Thymus (tissue), 11 donors: ENCODE measurements around the gene ARHGEF17. TPM values are rescaled to one million over a fixed set of nuclear protein-coding genes. Genes with fewer than 3 reads are reported as not detected.

Source experiments
- DNase-seq, 9 donors: peaks; one replicate each; pipeline ENCODE4 v3.0.0-alpha.2; 2013; ENCODE audit warnings: low spot score in 9 of 9, low read depth in 6 of 9, missing footprints in 1 of 9
- H3K27ac ChIP-seq, 2 donors: one replicate each; pipeline ENCODE4 v1.5.1; 2013; ENCODE audit warnings: control low read depth in 1 of 2, low read depth in 1 of 2, low read length in 1 of 2, mild to moderate bottlenecking in 1 of 2, moderate library complexity in 1 of 2
- H3K27me3 ChIP-seq, 2 donors: one replicate each; pipeline ENCODE4 v1.5.1; 2013; ENCODE audit warnings: low read length in 1 of 2; ENCODE audit not compliant: control insufficient read depth in 2 of 2, insufficient read depth in 1 of 2
- H3K36me3 ChIP-seq, 2 donors: one replicate each; pipeline ENCODE4 v1.5.1; 2013; ENCODE audit warnings: low read length in 1 of 2, mild to moderate bottlenecking in 1 of 2, moderate library complexity in 1 of 2; ENCODE audit not compliant: control insufficient read depth in 2 of 2, insufficient read depth in 2 of 2
- H3K4me1 ChIP-seq, 2 donors: one replicate each; pipeline ENCODE4 v1.5.1; 2013; ENCODE audit warnings: low read length in 2 of 2; ENCODE audit not compliant: control insufficient read depth in 2 of 2, insufficient read depth in 2 of 2
- H3K4me3 ChIP-seq, 2 donors: one replicate each; pipeline ENCODE4 v1.5.1; 2013; ENCODE audit warnings: low read length in 2 of 2, control low read depth in 1 of 2, mild to moderate bottlenecking in 1 of 2
- H3K9me3 ChIP-seq, 2 donors: one replicate each; pipeline ENCODE4 v1.5.1; 2013; ENCODE audit warnings: low read length in 1 of 2, mild to moderate bottlenecking in 1 of 2; ENCODE audit not compliant: control insufficient read depth in 2 of 2, insufficient read depth in 1 of 2
- WGBS: extraction: QIAGEN DNeasy Blood & Tissue Kit; methylation state at CpG from one replicate; pipeline ENCODE4 v1.1.7; 2013; 5-methylcytosine and 5-hydroxymethylcytosine counted together
- polyA plus RNA-seq: library from polyadenylated mRNA; stranded (reverse); fragments of 200-250 nt; gene quantifications from one replicate; pipeline ENCODE4 v1.2.3, GENCODE V29; 2013
- total RNA-seq: library from RNA; stranded (reverse); fragments of 120-200 nt; gene quantifications from one replicate; pipeline ENCODE4 v1.2.4, GENCODE V29; 2013
- donor health status: healthy.

ARHGEF17 gene
- total and polyA plus RNA-seq, 2 donors, result 2.5 to 8.9 TPM

DNA sequence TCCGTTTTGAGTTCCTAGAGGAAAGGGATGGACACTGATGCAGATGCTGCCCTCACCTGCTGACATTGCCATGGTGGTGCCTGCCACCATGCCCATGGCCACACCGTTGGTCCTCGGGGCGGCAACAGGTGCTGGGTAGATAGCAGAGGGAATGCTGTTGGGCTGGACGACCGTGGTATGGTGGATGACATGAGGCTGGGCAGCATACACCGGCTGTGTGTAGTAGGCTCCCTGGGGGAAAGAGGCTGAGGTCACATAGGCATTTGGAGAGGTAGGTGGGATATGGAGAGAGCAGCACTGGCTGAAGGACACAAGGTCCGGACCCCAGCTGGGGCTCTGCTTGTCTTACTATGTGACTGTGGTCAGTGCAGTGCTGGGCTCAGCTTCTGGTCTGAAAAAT is 101.4 kb downstream of the ARHGEF17 start:
- Histone ChIP-seq H3K4me3 (no peak overlapping the region), H3K4me1 (no peaks in the 10 kb centered on the region), H3K36me3 (peaks cover 42 to 58% of the 10 kb centered on the region in 2 donors), H3K27me3 (no peaks in the 10 kb centered on the region), H3K9me3 (no peaks in the 10 kb centered on the region), H3K27ac (no peak overlapping the region)
- WGBS, result 97% methylated on average over 8 of the region's 8 CpGs
- no peak for DNase-seq

DNA sequence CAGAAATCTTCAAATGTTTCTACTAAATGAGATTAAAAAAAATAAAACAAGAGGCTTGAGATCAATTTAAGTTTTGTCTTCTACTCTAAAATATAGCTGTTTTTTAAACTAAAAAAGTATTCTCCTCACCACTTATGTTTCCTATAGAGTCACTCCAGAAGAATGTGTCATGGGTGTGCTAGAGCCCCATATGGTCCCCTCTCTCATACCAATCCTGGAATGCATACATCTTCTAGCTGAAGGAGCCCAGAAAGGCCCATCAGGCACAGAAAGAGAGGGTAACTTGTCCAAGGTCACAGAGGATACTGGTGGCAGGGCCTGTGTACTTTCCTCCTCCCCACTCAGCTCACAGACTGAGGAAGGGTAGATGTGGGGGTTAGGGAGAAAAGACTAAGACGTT is 102.6 kb downstream of the ARHGEF17 start:
- Histone ChIP-seq H3K27me3 (no peaks in the 10 kb centered on the region), H3K9me3 (no peaks in the 10 kb centered on the region), H3K4me3 (no peak overlapping the region), H3K4me1 (peaks cover 7 to 11% of the 10 kb centered on the region in 2 donors), H3K36me3 (peaks cover 30 to 47% of the 10 kb centered on the region in 2 donors), H3K27ac (no peak overlapping the region)
- DNase-seq, result no peak
- WGBS, result 98% methylated on average over 1 of the region's 1 CpG

DNA sequence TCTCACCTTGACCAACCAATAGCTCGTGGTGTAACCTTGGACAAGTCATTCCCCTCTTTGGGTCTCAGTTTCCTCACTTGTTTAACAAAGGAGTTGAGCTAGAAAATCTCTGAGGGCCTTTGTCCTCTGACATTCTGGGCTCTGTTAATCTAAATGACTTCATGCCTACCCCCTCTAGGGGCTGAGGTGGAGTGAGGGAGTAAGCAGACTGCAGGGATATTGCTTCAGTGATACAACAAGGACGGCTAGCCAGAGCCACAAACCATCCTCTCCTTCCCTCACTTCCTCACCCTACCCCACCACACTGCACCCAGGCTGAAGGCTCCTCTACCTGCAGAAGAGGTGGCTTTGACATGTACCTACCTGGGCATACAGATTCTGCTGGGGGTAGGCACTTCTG is 103.0 kb downstream of the ARHGEF17 start:
- peaks cover 29 to 43% of the 10 kb centered on the region in 2 donors for H3K36me3 ChIP-seq
- no peaks in the 10 kb centered on the region for H3K27me3 ChIP-seq
- DNase-seq, result no peak
- 97% methylated on average over 2 of the region's 2 CpGs for WGBS
- no peaks in the 10 kb centered on the region for H3K9me3 ChIP-seq
- H3K4me3 ChIP-seq, result no peak overlapping the region
- no peak overlapping the region for H3K27ac ChIP-seq
- H3K4me1 ChIP-seq, result peaks cover 7 to 14% of the 10 kb centered on the region in 2 donors

DNA sequence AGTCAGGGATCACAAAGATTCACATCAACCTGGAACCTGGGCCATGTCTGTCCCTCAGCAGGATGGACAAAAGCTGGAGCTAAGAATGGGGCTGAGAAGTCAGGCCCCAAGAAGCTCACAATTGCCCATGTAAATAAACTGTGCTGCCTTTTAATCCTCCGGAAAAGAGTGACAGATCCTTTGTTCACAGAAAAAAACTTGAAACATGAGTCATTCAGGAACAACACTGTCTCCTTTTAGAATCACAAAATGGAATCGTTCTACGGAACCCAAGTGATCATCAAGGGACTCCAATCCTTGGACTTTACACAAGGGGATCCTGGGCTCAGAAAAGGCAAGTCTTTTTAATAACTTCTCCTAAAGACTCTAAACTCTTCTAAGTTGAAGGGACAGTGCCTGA is 104.2 kb downstream of the ARHGEF17 start:
- no peak for DNase-seq
- no peak overlapping the region for H3K27ac ChIP-seq
- no peaks in the 10 kb centered on the region for H3K9me3 ChIP-seq
- 94% methylated on average over 3 of the region's 3 CpGs for WGBS
- peaks cover 7 to 14% of the 10 kb centered on the region in 2 donors for H3K4me1 ChIP-seq
- H3K36me3 ChIP-seq, result peaks cover 24 to 33% of the 10 kb centered on the region in 2 donors
- no peak overlapping the region for H3K4me3 ChIP-seq
- no peaks in the 10 kb centered on the region for H3K27me3 ChIP-seq

DNA sequence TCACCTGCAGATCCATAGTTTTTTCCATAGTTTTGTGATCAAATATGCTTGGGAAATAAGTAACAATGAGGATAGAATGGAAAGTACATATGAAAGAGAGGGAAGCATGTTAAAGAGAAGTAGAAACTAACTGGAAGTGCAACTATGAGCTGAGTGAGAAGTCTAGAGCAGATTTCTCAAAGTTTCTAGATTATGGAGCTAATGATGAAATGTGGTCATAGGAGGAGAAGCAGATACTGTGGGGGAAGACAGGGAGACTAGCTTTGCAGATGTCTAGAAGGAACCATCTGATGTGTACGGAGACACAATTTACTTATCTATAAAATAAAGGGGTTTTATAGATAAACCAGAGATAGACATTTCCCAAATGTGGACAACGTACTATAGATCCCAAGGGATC is 105.2 kb downstream of the ARHGEF17 start:
- 96% methylated on average over 2 of the region's 2 CpGs for WGBS
- H3K27ac ChIP-seq, result no peak overlapping the region

DNA sequence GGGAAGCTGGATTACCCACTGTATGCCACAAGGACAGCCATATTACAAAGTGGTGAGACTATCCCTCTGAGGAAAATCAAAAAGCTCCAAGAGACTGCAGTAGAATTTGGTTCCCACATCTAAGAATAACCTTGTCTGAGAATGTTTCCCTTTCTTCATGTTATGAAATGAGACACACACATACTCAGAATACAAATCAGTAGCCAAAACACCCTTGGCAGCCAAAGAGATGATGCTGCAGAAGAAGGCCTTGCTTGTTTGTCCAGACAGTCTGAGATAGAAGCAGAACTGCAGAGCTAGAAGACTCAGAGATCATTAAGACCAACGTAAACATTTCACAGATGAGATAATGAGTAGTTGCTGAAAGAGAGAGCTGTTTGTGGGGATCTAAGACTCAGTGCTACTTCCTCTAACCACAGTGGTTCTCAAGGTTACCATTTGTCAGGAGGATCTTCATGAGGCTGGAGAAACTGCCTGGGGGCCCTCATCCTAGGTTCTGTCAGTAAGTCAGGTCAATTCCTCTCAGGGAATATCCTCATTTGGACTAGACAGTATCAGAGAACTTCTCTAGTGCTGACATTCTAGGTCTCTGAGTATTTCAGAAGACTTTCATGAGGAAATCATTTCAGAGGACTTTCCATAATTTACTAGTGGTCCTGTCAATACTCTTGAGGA is 107.0 kb downstream of the ARHGEF17 start:
- 22% methylated on average over 1 of the region's 1 CpG for WGBS
- Histone ChIP-seq H3K4me3 (no peak overlapping the region), H3K9me3 (no peaks in the 10 kb centered on the region), H3K4me1 (peaks cover 7 to 14% of the 10 kb centered on the region in 2 donors), H3K36me3 (peaks cover 11 to 22% of the 10 kb centered on the region in 2 donors), H3K27ac (peak overlapping the region in 1 of 2 donors; percentile 14), H3K27me3 (no peaks in the 10 kb centered on the region)
- peak in 3 of 9 donors; percentile 11 to 47 (median 15) for DNase-seq

More for the DNA sequence above, 105.2 kb downstream of the ARHGEF17 start:
- DNase-seq, result no peak
- no peak overlapping the region for H3K4me3 ChIP-seq
- peaks cover 7 to 14% of the 10 kb centered on the region in 2 donors for H3K4me1 ChIP-seq
- H3K36me3 ChIP-seq, result peaks cover 20 to 32% of the 10 kb centered on the region in 2 donors
- no peaks in the 10 kb centered on the region for H3K27me3 ChIP-seq
- no peaks in the 10 kb centered on the region for H3K9me3 ChIP-seq

DNA sequence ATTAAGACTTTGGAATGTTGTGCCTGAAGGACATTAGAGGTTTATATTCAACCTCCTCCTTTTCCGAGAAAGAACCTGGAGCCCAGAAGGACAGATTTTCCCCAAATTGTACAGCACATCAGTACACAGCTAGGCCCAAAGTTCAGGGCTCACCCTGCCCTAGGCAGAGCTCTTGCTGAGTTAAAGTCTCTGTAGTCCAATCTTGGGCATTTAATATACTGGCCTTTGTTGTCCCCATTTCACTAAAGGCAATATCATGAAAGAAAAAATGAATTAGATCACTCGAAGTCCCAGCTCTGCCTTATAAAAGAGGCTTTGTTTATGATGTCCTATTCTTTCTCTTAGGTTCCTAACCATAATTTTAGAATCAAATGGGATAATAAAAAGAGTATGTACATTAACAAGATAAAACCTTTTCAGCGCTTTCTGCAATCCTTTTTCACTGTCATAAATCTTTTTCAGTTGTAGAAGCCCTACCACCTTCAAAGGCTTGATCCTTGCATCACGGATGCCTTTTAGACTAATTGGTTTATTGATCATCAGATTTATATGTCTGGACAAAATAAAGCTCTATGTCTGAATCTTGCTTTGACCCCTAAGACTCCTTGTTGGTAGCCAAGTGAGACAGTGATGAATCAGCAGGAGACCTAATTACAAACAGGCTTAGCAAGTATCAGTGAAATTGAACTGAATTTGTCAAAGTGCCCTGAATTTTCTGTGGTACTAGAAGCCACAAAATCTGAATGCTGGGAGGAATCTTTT is 108.0 kb downstream of the ARHGEF17 start:
- no peak for DNase-seq
- no peaks in the 10 kb centered on the region for H3K27me3 ChIP-seq
- peaks cover 6 to 19% of the 10 kb centered on the region in 2 donors for H3K36me3 ChIP-seq
- no peak overlapping the region for H3K27ac ChIP-seq
- H3K9me3 ChIP-seq, result no peaks in the 10 kb centered on the region
- H3K4me3 ChIP-seq, result no peak overlapping the region
- H3K4me1 ChIP-seq, result peaks cover 7 to 14% of the 10 kb centered on the region in 2 donors
- 97% methylated on average over 4 of the region's 4 CpGs for WGBS

DNA sequence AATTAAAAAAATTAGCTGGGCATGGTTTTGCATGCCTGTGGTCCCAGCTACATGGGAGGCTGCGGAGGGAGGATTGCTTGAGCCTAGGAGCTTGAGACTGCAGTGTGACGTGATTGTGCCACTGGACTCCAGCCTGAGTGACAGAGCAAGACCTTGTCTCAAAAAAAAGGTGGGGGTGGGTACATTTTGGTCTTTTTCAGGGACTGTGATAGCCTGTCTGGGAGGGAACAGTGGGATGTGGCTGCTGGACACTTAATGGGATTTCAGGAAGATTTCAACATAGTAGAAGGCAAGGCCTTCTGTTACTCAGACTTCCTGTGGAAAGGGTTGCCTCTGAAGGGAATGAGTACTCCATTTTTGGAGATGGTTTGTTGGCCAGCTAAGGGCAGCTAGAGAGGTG is 108.7 kb downstream of the ARHGEF17 start:
- Histone ChIP-seq H3K9me3 (no peaks in the 10 kb centered on the region), H3K4me3 (no peak overlapping the region), H3K4me1 (peaks cover 7 to 14% of the 10 kb centered on the region in 2 donors), H3K36me3 (peaks cover 4 to 11% of the 10 kb centered on the region in 2 donors), H3K27me3 (no peaks in the 10 kb centered on the region), H3K27ac (no peak overlapping the region)
- WGBS, result 97% methylated on average over 2 of the region's 2 CpGs
- DNase-seq, result no peak
